Activated CD4-positive, alpha-beta T cell treated with anti-CD3 and anti-CD28 coated beads, Interleukin-10, Interleukin-2, amounts not matched to agents 100 ng/mL and 50 ng/mL, durations not matched to agents 16 hours and 8 hours (primary cell): Measurements from ENCODE around the gene PRR18.

Source experiments
- DNase-seq: peaks from one replicate; pipeline ENCODE4 v3.0.0-alpha.2; 2020

PRR18 gene

DNA sequence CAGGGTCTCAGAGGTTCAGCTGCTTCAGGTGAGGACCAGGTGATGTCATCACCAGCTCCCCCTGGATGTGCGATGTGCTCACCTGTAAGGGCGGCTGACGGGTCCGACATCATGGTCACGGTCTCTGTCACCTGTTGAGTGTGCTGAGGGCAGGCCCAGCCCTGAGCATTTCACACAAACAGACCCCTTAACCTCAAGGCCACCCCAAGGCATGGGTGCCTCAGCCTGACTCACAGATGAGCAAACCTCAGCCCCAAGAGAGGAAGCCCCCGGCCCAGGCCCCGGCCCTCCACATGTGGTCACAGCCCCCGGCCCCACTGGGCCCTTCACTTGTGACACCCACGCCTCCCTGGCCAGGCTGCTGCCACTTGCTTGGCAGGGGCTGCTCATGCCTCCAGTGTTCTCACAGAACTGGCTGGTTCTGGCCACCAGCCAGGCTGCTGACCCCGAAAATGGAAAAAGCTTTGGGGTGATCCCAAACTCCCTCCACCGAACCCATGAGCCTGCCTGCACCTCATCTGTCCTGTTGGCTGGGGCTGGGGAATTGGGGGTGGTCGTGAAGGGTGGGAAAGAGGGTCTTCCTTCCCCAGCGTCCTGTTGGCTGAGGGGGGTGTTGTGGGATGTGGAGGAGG is 33.3 kb downstream of the PRR18 start:
- DNase-seq = no peak

DNA sequence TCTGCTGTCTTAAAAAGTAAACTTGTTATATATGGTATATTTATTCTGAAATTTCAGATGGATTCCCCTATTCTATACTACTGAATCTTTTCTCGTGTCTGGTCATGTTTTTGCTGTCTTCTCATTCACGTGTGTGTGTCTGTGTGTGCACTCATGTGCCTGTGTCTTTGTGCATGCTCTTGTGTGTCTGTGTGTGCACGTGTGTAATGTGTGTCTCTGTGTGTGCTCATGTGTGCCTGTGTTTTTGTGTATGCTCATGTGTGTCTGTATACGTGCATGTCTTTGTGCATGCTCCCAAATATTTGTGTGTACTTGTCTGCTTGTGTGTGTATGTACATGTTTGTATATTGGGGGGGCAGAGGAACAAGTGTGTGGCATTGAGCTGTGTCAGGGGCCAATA is 34.0 kb downstream of the PRR18 start:
- no peak for DNase-seq

DNA sequence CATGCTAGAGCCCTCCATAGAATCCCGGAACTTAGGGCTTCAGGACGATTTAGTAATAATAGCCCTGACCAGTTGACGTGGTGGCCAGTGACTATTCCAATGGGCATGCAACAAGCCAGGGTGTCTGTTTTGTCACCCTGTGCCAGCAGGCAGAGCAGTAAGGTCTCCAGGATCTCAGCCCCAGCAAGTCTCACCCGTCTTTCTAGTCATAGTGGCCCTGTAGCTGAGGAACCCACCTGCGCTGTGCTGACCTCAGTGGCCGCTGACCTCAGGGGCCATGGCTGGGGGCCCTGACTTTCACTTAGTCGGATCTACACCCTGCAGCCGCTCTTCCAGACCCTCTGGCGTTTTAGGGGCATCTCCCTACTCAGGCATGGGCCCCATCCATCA is 36.8 kb downstream of the PRR18 start:
- no peak for DNase-seq

GRCh38 chr6:166270706-166271375 is 37.4 kb downstream of the PRR18 start:
- DNase-seq = no peak

DNA sequence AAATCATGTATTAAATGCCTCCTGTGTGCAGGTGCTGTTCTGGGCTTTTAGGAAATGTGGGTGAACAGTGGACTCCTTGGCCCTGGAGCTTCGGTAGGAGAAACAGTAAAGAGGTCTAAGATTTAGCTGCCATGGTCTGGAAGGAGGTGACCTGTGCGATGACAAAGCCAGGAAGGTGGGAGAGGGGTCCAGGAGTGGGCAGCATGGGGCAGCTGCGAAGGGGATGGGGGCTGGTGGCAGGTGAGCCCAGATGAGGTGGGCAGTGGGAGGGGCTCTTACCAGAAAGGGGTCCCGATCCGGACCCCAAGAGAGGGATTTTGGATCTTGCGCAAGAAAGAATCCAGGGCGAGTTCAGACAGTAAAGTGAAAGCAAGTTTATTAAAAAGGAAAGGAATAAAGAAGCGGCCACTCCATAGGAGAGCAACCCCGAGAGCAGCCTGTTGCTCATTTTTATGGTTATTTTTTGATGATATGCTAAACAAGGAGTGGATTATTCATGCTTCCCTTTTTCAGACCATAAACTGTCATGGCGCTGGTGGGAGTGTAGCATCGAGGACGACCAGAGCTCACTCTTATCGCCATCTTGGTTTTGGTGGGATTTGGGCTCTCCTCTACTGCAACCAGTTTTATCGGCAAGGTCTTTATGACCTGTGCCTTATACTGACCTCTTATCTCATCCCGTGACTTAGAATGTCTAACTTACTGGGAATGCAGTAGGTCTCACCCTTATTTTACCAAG is 38.7 kb downstream of the PRR18 start:
- no peak for DNase-seq

DNA sequence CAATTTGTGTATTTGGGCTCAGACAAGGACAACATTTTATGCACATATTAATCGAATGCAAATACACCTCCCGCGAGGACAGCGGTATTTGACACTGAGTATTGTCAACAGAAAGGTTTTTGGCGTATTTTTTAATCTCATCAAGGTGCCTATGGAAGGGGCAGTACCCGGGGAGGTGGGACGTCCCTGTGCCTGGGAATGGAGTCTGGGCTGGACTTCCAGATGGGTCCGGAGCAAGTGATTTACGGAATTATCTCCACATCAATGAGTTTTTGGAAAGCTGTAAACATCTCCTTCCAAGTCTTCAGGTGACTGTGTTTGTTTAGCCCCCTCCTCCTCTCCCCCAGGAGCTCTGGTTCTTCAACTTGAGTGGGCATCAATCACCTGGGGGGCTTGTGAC is 39.8 kb downstream of the PRR18 start:
- DNase-seq = no peak

GRCh38 chr6:166267526-166267925 is 40.7 kb downstream of the PRR18 start:
- DNase-seq = no peak

DNA sequence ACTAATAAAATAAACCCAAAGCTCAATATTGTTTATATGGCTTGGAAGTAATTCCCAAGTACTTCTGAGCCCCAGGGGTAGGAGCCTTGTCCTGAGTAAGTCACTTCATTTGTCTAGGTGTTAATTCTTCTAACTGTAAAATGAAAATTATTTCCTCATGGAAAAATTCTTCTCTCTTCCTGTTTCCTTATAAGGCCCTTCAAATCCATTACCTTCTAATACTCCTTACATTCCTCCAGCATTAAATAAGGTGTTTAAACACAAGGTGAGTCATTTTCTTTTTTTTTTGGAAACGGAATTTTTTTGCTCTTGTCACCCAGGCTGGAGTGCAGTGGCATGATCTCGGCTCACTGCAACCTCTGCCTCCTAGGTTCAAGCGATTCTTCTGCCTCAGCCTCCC is 41.9 kb downstream of the PRR18 start:
- DNase-seq = no peak

- no peak for DNase-seq
Measured at GRCh38 chr6:166262743-166263515, 45.3 kb downstream of the PRR18 start.

GRCh38 chr6:166259296-166259977 is 48.8 kb downstream of the PRR18 start:
- DNase-seq = no peak

GRCh38 chr6:166258854-166259276 is 49.3 kb downstream of the PRR18 start:
- peak; percentile 69 for DNase-seq

- DNase-seq = peak; percentile 65
Measured at GRCh38 chr6:166257911-166258318, 50.3 kb downstream of the PRR18 start.
